PC-3 (cell line): Measurements from ENCODE around the gene SLC12A2.

Experiments used
- CTCF ChIP-seq: fragments of 300-600 bp; sonication (generic); conservative IDR thresholded peaks from 2 replicates; pipeline ENCODE4 v1.5.1; 2017; ENCODE audit warnings: antibody characterized with exemption, low read depth, mild to moderate bottlenecking, low read length
- EZH2 ChIP-seq: fragments of 300-600 bp; sonication (generic); IDR thresholded peaks from one replicate; pipeline ENCODE4 v1.6.1; 2017; ENCODE audit warnings: antibody characterized with exemption, mild to moderate bottlenecking, low read length; ENCODE audit not compliant: unreplicated experiment

DNA sequence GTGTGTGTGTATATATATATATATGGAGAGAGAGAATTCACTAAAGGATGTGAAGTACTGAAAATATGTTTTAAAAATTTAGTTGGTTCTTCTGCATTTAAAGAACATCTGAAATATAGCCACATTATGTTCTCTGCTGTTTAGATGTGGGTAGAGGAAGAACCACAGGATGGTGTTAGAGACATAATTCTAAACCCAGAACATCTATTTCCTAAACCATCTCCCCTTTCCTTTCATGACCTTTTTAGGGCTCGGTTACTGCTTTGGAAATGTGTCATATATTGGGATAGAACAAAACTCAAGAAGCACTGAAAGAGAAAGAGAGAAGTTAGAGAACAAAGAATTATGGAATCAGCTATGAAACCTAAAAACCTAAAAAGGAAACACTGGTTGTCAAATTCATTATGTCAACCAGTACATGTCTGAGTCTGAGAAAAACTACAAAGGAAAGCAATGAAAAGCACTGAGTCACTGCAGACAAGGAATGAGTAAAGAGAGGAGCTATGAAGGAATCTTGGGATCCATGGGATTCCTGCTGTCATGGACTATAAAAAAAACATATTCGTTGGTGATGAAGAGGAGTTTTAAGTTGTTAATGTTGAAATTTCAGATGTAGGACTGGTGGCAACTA, 28.4 kb downstream of the SLC12A2 start:
- TF ChIP-seq EZH2: no peak
- TF ChIP-seq CTCF: no peak
